Heart left ventricle (tissue), 13 donors: ENCODE measurements around the gene TRPM3.

Experiments
- POLR2A ChIP-seq, 2 donors: fragments of 450-650 bp; IDR thresholded peaks; one replicate each; pipeline ENCODE4 v1.6.1; 2017; ENCODE audit warnings: antibody characterized with exemption in 2 of 2, mild to moderate bottlenecking in 2 of 2, moderate library complexity in 2 of 2
- TF ChIP-seq, protein P1 (sequence below), 12 donors: fragments of 200-600 bp; sonication (generic) in 4 of 12; IDR thresholded peaks; one replicate each; pipeline versions ENCODE4 v1.5.0 to v1.8.0; 2018 to 2022; ENCODE audit warnings: antibody characterized with exemption in 12 of 12, mild to moderate bottlenecking in 5 of 12
- donor health status: ischemic (EF 13 %, LVEDD 7.1; RV severe dilation, severe dysfunction).
- donor health status: DM: no; HTN: yes; CAD: no.
- donor health status: DM: no; HTN: no; CAD: no.
- donor health status: ischemic (EF 25% LVEDD 6.9; RV normal size, moderate dysfunction).
- donor health status: ischemic (EF 25% LVEDD 5.7; RV mildly dilated, moderate dysfunction).
- donor health status: ischemic (EF 35%, LVEDD 5.7; RV mildly dilated, moderate dysfunction).
- donor health status: nonischemic (EF 11% LVEDD 7.7; RV severe dilation, severe dysfunction).
- donor health status: DM: yes; HTN: yes; CAD: no.
- donor health status: PGD.
- donor health status: ischemic (EF 29% LVEDD 5.4; RV normal size, mild dysfunction).
- donor health status: nonischemic (EF 23%, LVEDD 6.1; RV moderate dilation, normal function).

DNA sequence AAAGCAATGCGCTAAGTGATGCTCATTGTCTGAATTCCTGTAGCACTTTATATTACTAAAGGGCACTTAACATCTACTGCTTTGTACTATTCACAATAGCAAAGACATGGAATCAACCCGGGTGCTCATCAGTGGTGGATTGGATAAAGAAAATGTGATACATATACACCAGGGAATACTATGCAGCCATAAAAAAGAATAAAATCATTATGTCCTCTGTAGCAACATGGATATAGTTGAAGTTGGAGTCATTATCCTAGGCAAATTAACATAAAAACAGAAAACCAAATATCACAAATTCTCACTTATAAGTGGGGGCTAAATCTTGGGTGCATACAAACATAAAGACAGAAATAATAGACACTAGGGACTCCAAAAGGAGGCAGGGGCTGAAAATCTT is 308.3 kb downstream of the TRPM3 start:
- TF ChIP-seq, protein P1, sequence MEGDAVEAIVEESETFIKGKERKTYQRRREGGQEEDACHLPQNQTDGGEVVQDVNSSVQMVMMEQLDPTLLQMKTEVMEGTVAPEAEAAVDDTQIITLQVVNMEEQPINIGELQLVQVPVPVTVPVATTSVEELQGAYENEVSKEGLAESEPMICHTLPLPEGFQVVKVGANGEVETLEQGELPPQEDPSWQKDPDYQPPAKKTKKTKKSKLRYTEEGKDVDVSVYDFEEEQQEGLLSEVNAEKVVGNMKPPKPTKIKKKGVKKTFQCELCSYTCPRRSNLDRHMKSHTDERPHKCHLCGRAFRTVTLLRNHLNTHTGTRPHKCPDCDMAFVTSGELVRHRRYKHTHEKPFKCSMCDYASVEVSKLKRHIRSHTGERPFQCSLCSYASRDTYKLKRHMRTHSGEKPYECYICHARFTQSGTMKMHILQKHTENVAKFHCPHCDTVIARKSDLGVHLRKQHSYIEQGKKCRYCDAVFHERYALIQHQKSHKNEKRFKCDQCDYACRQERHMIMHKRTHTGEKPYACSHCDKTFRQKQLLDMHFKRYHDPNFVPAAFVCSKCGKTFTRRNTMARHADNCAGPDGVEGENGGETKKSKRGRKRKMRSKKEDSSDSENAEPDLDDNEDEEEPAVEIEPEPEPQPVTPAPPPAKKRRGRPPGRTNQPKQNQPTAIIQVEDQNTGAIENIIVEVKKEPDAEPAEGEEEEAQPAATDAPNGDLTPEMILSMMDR (IDR thresholded peaks at IDR 0.05): no peak
- no peak for TF ChIP-seq POLR2A (IDR thresholded peaks at IDR 0.05)
